ENCODE measurements around the gene ZDHHC21. TPM values are rescaled to one million over a fixed set of nuclear protein-coding genes. Genes with fewer than 3 reads are reported as not detected.
A peak's percentile ranks its signal among the peaks of the same experiment; 100 is the strongest.

Gene ZDHHC21
- polyA plus RNA-seq, 2 of the 4 experiments (the other 2 are of a cell fraction), result 3.7 to 9.1 TPM

GRCh38 chr9:14591411-14591810 is 101.8 kb downstream of the ZDHHC21 start:
- ChIA-PET CTCF (no interaction called here), POLR2A (no interaction called here)
- no peak for DNase-seq (ENCODE audit: low read depth in 1 of 2, low spot score in 1 of 2)
- peak; percentile 49 for FAIRE-seq
- Histone ChIP-seq H3K4me3 (no peak overlapping the region), H3K9me3 (no peaks in the 10 kb centered on the region), H3K4me1 (no peaks in the 10 kb centered on the region), H3K27ac (no peak overlapping the region), H3K4me2 (no peak overlapping the region)
- TF ChIP-seq MAFK (IDR thresholded peaks at IDR 0.05; ENCODE audit: partially characterized antibody) (peak; percentile 45), RCOR1 (IDR thresholded peaks at IDR 0.05; ENCODE audit: low read depth, low read length) (no peak), CTCF (IDR thresholded peaks at IDR 0.05) (no peak)
- no peak for ATAC-seq
- 90% methylated on average over 3 of the region's 3 CpGs for WGBS (ENCODE audit: missing lambda C conversion rate)

- FAIRE-seq (no peak), ATAC-seq (no peak), DNase-seq (ENCODE audit: low read depth in 1 of 2, low spot score in 1 of 2) (no peak)
- ChIA-PET POLR2A (no interaction called here), CTCF (no interaction called here)
- 66% methylated on average over 8 of the region's 8 CpGs for WGBS (ENCODE audit: missing lambda C conversion rate)
- Histone ChIP-seq H3K4me2 (no peak overlapping the region), H3K4me3 (no peak overlapping the region), H3K27ac (no peak overlapping the region), H3K9me3 (peaks cover 7% of the 10 kb centered on the region; the same call in 1 of the 3 replicates), H3K4me1 (no peaks in the 10 kb centered on the region)
- TF ChIP-seq CBX2 (IDR thresholded peaks at IDR 0.05; ENCODE audit: borderline replicate concordance, low read depth) (no peak), HOXB5 (CRISPR knock-in tag; IDR thresholded peaks at IDR 0.05) (no peak), SMC3 (IDR thresholded peaks at IDR 0.05) (no peak), EHMT2 (IDR thresholded peaks at IDR 0.05; ENCODE audit: low read depth) (no peak), NR3C1 (IDR thresholded peaks at IDR 0.05) (no peak), JUNB (IDR thresholded peaks at IDR 0.05) (no peak), ATOH8 (CRISPR knock-in tag; IDR thresholded peaks at IDR 0.05; ENCODE audit: low read depth) (no peak), RFX5 (IDR thresholded peaks at IDR 0.05) (no peak), HDAC2 (IDR thresholded peaks at IDR 0.05) (no peak), FOXS1 (CRISPR knock-in tag; IDR thresholded peaks at IDR 0.05) (no peak), HOXA7 (CRISPR knock-in tag; IDR thresholded peaks at IDR 0.05) (no peak), REST (IDR thresholded peaks at IDR 0.05) (no peak)
- TF ChIP-seq, protein P1, sequence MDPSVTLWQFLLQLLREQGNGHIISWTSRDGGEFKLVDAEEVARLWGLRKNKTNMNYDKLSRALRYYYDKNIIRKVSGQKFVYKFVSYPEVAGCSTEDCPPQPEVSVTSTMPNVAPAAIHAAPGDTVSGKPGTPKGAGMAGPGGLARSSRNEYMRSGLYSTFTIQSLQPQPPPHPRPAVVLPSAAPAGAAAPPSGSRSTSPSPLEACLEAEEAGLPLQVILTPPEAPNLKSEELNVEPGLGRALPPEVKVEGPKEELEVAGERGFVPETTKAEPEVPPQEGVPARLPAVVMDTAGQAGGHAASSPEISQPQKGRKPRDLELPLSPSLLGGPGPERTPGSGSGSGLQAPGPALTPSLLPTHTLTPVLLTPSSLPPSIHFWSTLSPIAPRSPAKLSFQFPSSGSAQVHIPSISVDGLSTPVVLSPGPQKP (IDR thresholded peaks at IDR 0.05; ENCODE audit: low read depth, low read length), result no peak
Observed at GRCh38 chr9:14585730-14586473, 107.3 kb downstream of the ZDHHC21 start.

All from A549 (cell line).